Measurements from ENCODE around the gene LIN28B. TPM values are rescaled to one million over a fixed set of nuclear protein-coding genes. Genes with fewer than 3 reads are reported as not detected.

The LIN28B gene
- total and polyA plus RNA-seq, 2 donors (not counting 1 experiment from before 2014, with no cell fraction given) = not detected

DNA sequence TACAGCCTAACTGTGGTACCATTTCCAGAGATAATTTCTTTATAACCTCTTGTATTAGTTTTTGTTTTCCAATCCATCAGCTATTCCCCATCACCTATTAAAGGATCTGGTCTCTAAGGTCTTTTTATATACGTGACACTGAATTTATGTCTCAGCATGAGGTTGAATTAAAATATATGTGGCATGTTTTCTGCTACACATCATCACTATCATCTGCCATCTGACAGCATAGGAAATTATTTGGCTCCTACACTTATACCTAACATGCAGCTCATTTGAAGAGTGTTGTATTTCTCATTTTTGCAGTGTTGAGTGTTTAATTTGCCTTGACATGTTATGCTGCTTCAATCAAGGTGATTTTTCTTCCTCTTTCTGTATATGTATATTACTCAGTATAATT is 100.3 kb downstream of the LIN28B start:
- DNase-seq (ENCODE audit: low read depth in 2 of 2) = no peak

DNA sequence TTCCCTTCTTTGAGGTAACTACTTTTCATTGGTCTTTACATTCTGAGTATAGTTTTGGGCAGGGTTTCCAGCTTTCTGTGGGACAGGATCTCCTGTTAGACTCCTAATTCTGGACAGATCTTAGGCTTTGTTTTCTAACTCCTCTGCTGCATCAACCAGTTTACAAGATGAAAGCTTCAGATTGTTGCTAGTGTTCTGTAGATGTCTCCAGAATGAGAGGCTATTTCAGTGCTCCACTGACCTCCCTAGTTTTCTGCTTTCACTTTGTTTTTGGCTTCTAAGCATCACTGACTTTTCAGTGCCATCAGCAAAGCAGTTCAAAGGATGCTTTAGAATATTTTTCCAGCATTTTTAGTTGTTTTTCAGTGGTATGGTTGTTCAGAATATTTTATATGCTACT is 101.4 kb downstream of the LIN28B start:
- Histone ChIP-seq H3K79me2 (ENCODE audit: control insufficient read depth, insufficient read depth, low read length) (no peaks in the 10 kb centered on the region), H3K36me3 (ENCODE audit: control insufficient read depth, insufficient read depth, low read length) (no peaks in the 10 kb centered on the region), H3K27ac (ENCODE audit: insufficient read depth, low read length) (no peak overlapping the region), H3K4me3 (replicated peaks in 1 of 4; ENCODE audit: control extremely low read depth in 1 of 4, insufficient read depth in 1 of 4, low read depth in 3 of 4, low read length in 4 of 4) (no peak overlapping the region), H3K9me3 (ENCODE audit: control insufficient read depth, insufficient read depth, low read depth, low read length) (no peaks in the 10 kb centered on the region), H2AFZ (ENCODE audit: low read length) (no peak overlapping the region), H3K4me1 (ENCODE audit: control insufficient read depth, extremely low read depth, insufficient read depth, low read length) (no peaks in the 10 kb centered on the region), H4K20me1 (ENCODE audit: control insufficient read depth, extremely low read depth, insufficient read depth, low read length) (peaks cover 2% of the 10 kb centered on the region), H3K4me2 (ENCODE audit: extremely low read depth, insufficient read depth, low read length) (no peak overlapping the region), H3K27me3 (ENCODE audit: control insufficient read depth, insufficient read depth, low read length) (no peaks in the 10 kb centered on the region), H3K9ac (ENCODE audit: insufficient read depth, low read length) (no peak overlapping the region)
- DNase-seq (ENCODE audit: low read depth in 2 of 2) = no peak
- TF ChIP-seq EZH2 (IDR thresholded peaks at IDR 0.05; ENCODE audit: low read length, missing control alignments) = no peak
- TF ChIP-seq, protein P1, sequence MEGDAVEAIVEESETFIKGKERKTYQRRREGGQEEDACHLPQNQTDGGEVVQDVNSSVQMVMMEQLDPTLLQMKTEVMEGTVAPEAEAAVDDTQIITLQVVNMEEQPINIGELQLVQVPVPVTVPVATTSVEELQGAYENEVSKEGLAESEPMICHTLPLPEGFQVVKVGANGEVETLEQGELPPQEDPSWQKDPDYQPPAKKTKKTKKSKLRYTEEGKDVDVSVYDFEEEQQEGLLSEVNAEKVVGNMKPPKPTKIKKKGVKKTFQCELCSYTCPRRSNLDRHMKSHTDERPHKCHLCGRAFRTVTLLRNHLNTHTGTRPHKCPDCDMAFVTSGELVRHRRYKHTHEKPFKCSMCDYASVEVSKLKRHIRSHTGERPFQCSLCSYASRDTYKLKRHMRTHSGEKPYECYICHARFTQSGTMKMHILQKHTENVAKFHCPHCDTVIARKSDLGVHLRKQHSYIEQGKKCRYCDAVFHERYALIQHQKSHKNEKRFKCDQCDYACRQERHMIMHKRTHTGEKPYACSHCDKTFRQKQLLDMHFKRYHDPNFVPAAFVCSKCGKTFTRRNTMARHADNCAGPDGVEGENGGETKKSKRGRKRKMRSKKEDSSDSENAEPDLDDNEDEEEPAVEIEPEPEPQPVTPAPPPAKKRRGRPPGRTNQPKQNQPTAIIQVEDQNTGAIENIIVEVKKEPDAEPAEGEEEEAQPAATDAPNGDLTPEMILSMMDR (conservative IDR thresholded peaks at IDR 0.05 in 1 of 2, IDR thresholded peaks at IDR 0.05 in 1 of 2; ENCODE audit: low read depth in 1 of 2, low read length in 2 of 2) = no peak

More for the DNA sequence above, 100.3 kb downstream of the LIN28B start:
- Histone ChIP-seq H3K4me2 (ENCODE audit: extremely low read depth, insufficient read depth, low read length) (no peak overlapping the region), H3K9me3 (ENCODE audit: control insufficient read depth, insufficient read depth, low read depth, low read length) (no peaks in the 10 kb centered on the region), H3K4me1 (ENCODE audit: control insufficient read depth, extremely low read depth, insufficient read depth, low read length) (no peaks in the 10 kb centered on the region), H4K20me1 (ENCODE audit: control insufficient read depth, extremely low read depth, insufficient read depth, low read length) (peaks cover 2% of the 10 kb centered on the region), H3K79me2 (ENCODE audit: control insufficient read depth, insufficient read depth, low read length) (no peaks in the 10 kb centered on the region), H3K4me3 (replicated peaks in 1 of 4; ENCODE audit: control extremely low read depth in 1 of 4, insufficient read depth in 1 of 4, low read depth in 3 of 4, low read length in 4 of 4) (no peak overlapping the region), H3K27me3 (ENCODE audit: control insufficient read depth, insufficient read depth, low read length) (no peaks in the 10 kb centered on the region), H3K9ac (ENCODE audit: insufficient read depth, low read length) (no peak overlapping the region), H3K36me3 (ENCODE audit: control insufficient read depth, insufficient read depth, low read length) (no peaks in the 10 kb centered on the region), H3K27ac (ENCODE audit: insufficient read depth, low read length) (no peak overlapping the region), H2AFZ (ENCODE audit: low read length) (no peak overlapping the region)
- TF ChIP-seq, protein P1 (conservative IDR thresholded peaks at IDR 0.05 in 1 of 2, IDR thresholded peaks at IDR 0.05 in 1 of 2; ENCODE audit: low read depth in 1 of 2, low read length in 2 of 2) = no peak
- TF ChIP-seq EZH2 (IDR thresholded peaks at IDR 0.05; ENCODE audit: low read length, missing control alignments) = no peak

DNA sequence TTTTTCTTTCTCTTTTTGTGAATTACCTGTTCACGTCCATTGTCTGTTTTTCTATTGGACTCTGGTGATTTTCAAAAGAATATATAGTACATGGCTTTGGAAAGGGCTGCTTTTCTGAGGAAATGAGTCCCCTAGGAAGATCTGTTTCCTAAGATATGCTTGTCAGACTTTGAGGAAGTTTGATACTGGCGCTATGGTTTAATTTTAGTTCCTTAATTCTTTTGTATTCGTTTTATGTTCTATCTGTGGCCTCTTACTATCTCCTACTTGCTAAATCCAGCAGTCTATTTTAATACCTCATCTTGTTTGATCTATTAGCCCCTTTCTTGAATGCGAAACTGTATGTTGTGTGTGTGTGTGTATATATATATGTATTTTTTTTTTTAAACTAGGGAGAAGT is 101.9 kb downstream of the LIN28B start:
- Histone ChIP-seq H3K27ac (ENCODE audit: insufficient read depth, low read length) (no peak overlapping the region), H4K20me1 (ENCODE audit: control insufficient read depth, extremely low read depth, insufficient read depth, low read length) (peaks cover 2% of the 10 kb centered on the region), H3K36me3 (ENCODE audit: control insufficient read depth, insufficient read depth, low read length) (no peaks in the 10 kb centered on the region), H3K4me1 (ENCODE audit: control insufficient read depth, extremely low read depth, insufficient read depth, low read length) (no peaks in the 10 kb centered on the region), H3K9me3 (ENCODE audit: control insufficient read depth, insufficient read depth, low read depth, low read length) (no peaks in the 10 kb centered on the region), H3K79me2 (ENCODE audit: control insufficient read depth, insufficient read depth, low read length) (no peaks in the 10 kb centered on the region), H3K4me3 (replicated peaks in 1 of 4; ENCODE audit: control extremely low read depth in 1 of 4, insufficient read depth in 1 of 4, low read depth in 3 of 4, low read length in 4 of 4) (no peak overlapping the region), H3K4me2 (ENCODE audit: extremely low read depth, insufficient read depth, low read length) (no peak overlapping the region), H3K27me3 (ENCODE audit: control insufficient read depth, insufficient read depth, low read length) (no peaks in the 10 kb centered on the region), H3K9ac (ENCODE audit: insufficient read depth, low read length) (no peak overlapping the region), H2AFZ (ENCODE audit: low read length) (no peak overlapping the region)
- TF ChIP-seq, protein P1 (conservative IDR thresholded peaks at IDR 0.05 in 1 of 2, IDR thresholded peaks at IDR 0.05 in 1 of 2; ENCODE audit: low read depth in 1 of 2, low read length in 2 of 2) = no peak
- TF ChIP-seq EZH2 (IDR thresholded peaks at IDR 0.05; ENCODE audit: low read length, missing control alignments) = no peak
- DNase-seq (ENCODE audit: low read depth in 2 of 2) = no peak
